Neuronal stem cell (in vitro differentiated cells): ENCODE data around the gene TMED10.

Experiments used
- DNase-seq: peaks from one replicate; pipeline ENCODE4 v3.0.0-alpha.2; 2013; ENCODE audit warnings: low spot score
- H2AFZ ChIP-seq: one replicate; pipeline ENCODE4 v1.6.1; 2013; ENCODE audit warnings: mild to moderate bottlenecking, low read length, inconsistent platforms
- H2AK5ac ChIP-seq: 2 replicates; pipeline ENCODE4 v1.6.1; 2013; ENCODE audit warnings: low read depth, mild to moderate bottlenecking, inconsistent platforms, low read length, moderate library complexity, mixed read lengths
- H2BK120ac ChIP-seq: 2 replicates; pipeline ENCODE4 v1.6.1; 2013; ENCODE audit warnings: low read depth, mild to moderate bottlenecking, inconsistent platforms, low read length, moderate library complexity, mixed read lengths
- H2BK12ac ChIP-seq: one replicate; pipeline ENCODE4 v1.6.1; 2013; ENCODE audit warnings: low read length, inconsistent platforms
- H2BK15ac ChIP-seq: 2 replicates; pipeline ENCODE4 v1.6.1; 2013; ENCODE audit warnings: mild to moderate bottlenecking, low read length, inconsistent platforms, mixed read lengths
- H2BK5ac ChIP-seq: one replicate; pipeline ENCODE4 v1.6.1; 2013; ENCODE audit warnings: inconsistent platforms, mild to moderate bottlenecking, low read length, moderate library complexity
- H3K14ac ChIP-seq: one replicate; pipeline ENCODE4 v1.6.1; 2013; ENCODE audit warnings: low read length, inconsistent platforms
- H3K18ac ChIP-seq: 2 replicates; pipeline ENCODE4 v1.6.1; 2013; ENCODE audit warnings: low read length, inconsistent platforms
- H3K23ac ChIP-seq: 2 replicates; pipeline ENCODE4 v1.6.1; 2013; ENCODE audit warnings: low read depth, mild to moderate bottlenecking, mixed read lengths, low read length, inconsistent platforms; ENCODE audit not compliant: poor library complexity
- H3K27ac ChIP-seq: replicated peaks from 3 replicates; pipeline ENCODE4 v1.5.1; 2013; ENCODE audit warnings: low read length, inconsistent platforms
- H3K27me3 ChIP-seq, 3 experiments: 2 replicates each; pipeline ENCODE4 v1.6.1; 2013; ENCODE audit warnings: low read length in 3 of 3, mild to moderate bottlenecking in 2 of 3, inconsistent platforms in 1 of 3, low read depth in 1 of 3, mixed read lengths in 1 of 3, moderate library complexity in 1 of 3; ENCODE audit not compliant: control insufficient read depth in 3 of 3, insufficient read depth in 3 of 3
- H3K36me3 ChIP-seq, 2 donors: replicated peaks in 1 of 2; 2 replicates each; pipeline ENCODE4 v1.6.1; 2013; ENCODE audit warnings: low read length in 2 of 2; ENCODE audit not compliant: control insufficient read depth in 2 of 2, insufficient read depth in 2 of 2
- H3K4ac ChIP-seq: 2 replicates; pipeline ENCODE4 v1.6.1; 2013; ENCODE audit warnings: inconsistent platforms, mild to moderate bottlenecking, low read length, moderate library complexity
- H3K4me1 ChIP-seq, 2 donors: 1 replicate in 1 of 2; 2 replicates in 1 of 2; pipeline ENCODE4 v1.6.1; 2013; ENCODE audit warnings: low read length in 2 of 2, low read depth in 1 of 2; ENCODE audit not compliant: control insufficient read depth in 2 of 2, insufficient read depth in 1 of 2
- H3K4me2 ChIP-seq: one replicate; pipeline ENCODE4 v1.6.1; 2013; ENCODE audit warnings: mild to moderate bottlenecking, low read length, inconsistent platforms; ENCODE audit not compliant: insufficient read depth, poor library complexity, severe bottlenecking
- H3K4me3 ChIP-seq, 2 donors: 2 replicates each; pipeline ENCODE4 v1.5.1; 2013; ENCODE audit warnings: low read length in 2 of 2, mild to moderate bottlenecking in 2 of 2, inconsistent platforms in 1 of 2, moderate library complexity in 1 of 2
- H3K79me1 ChIP-seq: one replicate; pipeline ENCODE4 v1.6.1; 2013; ENCODE audit warnings: low read depth, mild to moderate bottlenecking, inconsistent platforms, low read length, moderate library complexity
- H3K9ac ChIP-seq: one replicate; pipeline ENCODE4 v1.6.1; 2013; ENCODE audit warnings: mild to moderate bottlenecking, low read depth, low read length, inconsistent platforms; ENCODE audit not compliant: poor library complexity
- H3K9me3 ChIP-seq, 2 donors: replicated peaks in 1 of 2; 2 replicates each; pipeline versions ENCODE3 to v1.6.1; 2013; ENCODE audit warnings: low read length in 2 of 2, mild to moderate bottlenecking in 2 of 2, inconsistent platforms in 1 of 2, low read depth in 1 of 2, mixed read lengths in 1 of 2, moderate library complexity in 1 of 2; ENCODE audit not compliant: control insufficient read depth in 2 of 2, insufficient read depth in 1 of 2
- H4K8ac ChIP-seq: one replicate; pipeline ENCODE4 v1.6.1; 2013; ENCODE audit warnings: low read depth, mild to moderate bottlenecking, inconsistent platforms, low read length, moderate library complexity
- H4K91ac ChIP-seq: one replicate; pipeline ENCODE4 v1.6.1; 2013; ENCODE audit warnings: low read length, low read depth, mild to moderate bottlenecking, inconsistent platforms; ENCODE audit not compliant: poor library complexity
- WGBS, 2 donors: extraction: QIAGEN DNeasy Blood & Tissue Kit; methylation state at CpG; one replicate each; pipeline ENCODE4 v1.1.7; 2013; ENCODE audit warnings: missing lambda C conversion rate in 2 of 2, mixed read lengths in 1 of 2; ENCODE audit not compliant: insufficient read length in 2 of 2, insufficient replicate concordance in 1 of 2; ENCODE audit errors: extremely low coverage in 2 of 2; 5-methylcytosine and 5-hydroxymethylcytosine counted together

Gene TMED10

DNA sequence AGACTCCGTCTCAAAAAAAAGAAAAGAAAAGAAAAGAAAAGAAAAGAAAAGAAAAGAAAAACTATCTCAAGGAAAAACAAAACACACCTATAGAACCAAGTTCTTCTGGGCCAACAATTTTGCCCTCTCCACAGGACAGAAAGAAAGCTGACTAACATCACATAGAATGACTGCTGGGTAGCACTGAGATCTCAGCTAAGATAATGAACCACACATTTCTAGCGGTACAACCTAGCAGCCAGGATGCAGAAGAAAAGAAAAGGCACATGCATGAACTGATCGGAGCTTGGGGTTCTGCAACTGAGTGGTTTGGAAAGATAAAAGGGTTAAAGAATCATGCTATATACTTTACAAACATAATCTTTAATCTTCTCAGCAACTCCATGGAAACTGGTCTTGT, 19.5 kb downstream of the TMED10 start:
- no peak overlapping the region for H2BK120ac ChIP-seq
- H3K27me3 ChIP-seq: no peaks in the 10 kb centered on the region
- no peak overlapping the region for H3K4me2 ChIP-seq
- peaks cover 2 to 12% of the 10 kb centered on the region in 2 donors for H3K36me3 ChIP-seq
- H2BK15ac ChIP-seq: no peak overlapping the region
- no peak overlapping the region for H2AK5ac ChIP-seq
- no peak overlapping the region for H3K23ac ChIP-seq
- no CpG with 5 or more reads among the region's 3 CpGs for WGBS, 2 donors
- no peak for DNase-seq
- no peaks in the 10 kb centered on the region for H3K9me3 ChIP-seq
- no peak overlapping the region for H3K18ac ChIP-seq
- H4K8ac ChIP-seq: no peak overlapping the region
- H3K27ac ChIP-seq: no peak overlapping the region
- H2AFZ ChIP-seq: no peak overlapping the region
- H3K9ac ChIP-seq: no peak overlapping the region
- H2BK12ac ChIP-seq: no peak overlapping the region
- no peak overlapping the region for H3K4me3 ChIP-seq
- H3K4me1 ChIP-seq: peaks cover 0 to 2% of the 10 kb centered on the region in 2 donors
- H3K14ac ChIP-seq: no peak overlapping the region
- H3K79me1 ChIP-seq: peaks cover 7% of the 10 kb centered on the region
- H4K91ac ChIP-seq: no peak overlapping the region
- no peak overlapping the region for H3K4ac ChIP-seq
- H2BK5ac ChIP-seq: no peak overlapping the region

DNA sequence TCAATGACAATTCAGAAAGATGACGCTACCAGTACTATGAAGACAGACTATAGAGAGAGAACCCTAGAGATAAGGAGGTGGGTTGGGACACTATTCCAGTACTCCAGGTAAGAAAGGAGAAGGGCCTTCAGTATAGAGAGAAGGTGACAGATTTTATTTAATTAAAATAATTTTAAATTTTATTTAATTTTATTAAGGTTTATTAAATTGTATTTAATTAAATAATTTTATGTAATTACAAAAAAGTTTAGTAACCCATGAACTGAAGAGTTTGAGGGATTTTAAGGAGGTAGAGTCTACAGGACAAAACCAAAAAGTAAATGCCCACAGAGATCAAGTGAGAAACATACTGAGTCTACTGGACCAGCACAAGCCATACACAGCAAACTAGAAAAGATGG, 20.3 kb downstream of the TMED10 start:
- no peak overlapping the region for H4K91ac ChIP-seq
- no peak overlapping the region for H2BK120ac ChIP-seq
- H2AK5ac ChIP-seq: no peak overlapping the region
- peaks cover 7% of the 10 kb centered on the region for H3K79me1 ChIP-seq
- H3K4ac ChIP-seq: no peak overlapping the region
- H3K4me3 ChIP-seq: no peak overlapping the region
- no peaks in the 10 kb centered on the region for H3K9me3 ChIP-seq
- peaks cover 0 to 2% of the 10 kb centered on the region in 2 donors for H3K4me1 ChIP-seq
- no peaks in the 10 kb centered on the region for H3K27me3 ChIP-seq
- WGBS, 2 donors: no CpG with 5 or more reads among the region's 1 CpG
- H3K4me2 ChIP-seq: no peak overlapping the region
- H4K8ac ChIP-seq: no peak overlapping the region
- no peak for DNase-seq
- H2BK5ac ChIP-seq: no peak overlapping the region
- no peak overlapping the region for H2AFZ ChIP-seq
- H3K18ac ChIP-seq: no peak overlapping the region
- no peak overlapping the region for H3K14ac ChIP-seq
- H3K27ac ChIP-seq: no peak overlapping the region
- H3K23ac ChIP-seq: no peak overlapping the region
- peaks cover 3 to 18% of the 10 kb centered on the region in 2 donors for H3K36me3 ChIP-seq
- H2BK12ac ChIP-seq: no peak overlapping the region
- H2BK15ac ChIP-seq: no peak overlapping the region
- no peak overlapping the region for H3K9ac ChIP-seq

DNA sequence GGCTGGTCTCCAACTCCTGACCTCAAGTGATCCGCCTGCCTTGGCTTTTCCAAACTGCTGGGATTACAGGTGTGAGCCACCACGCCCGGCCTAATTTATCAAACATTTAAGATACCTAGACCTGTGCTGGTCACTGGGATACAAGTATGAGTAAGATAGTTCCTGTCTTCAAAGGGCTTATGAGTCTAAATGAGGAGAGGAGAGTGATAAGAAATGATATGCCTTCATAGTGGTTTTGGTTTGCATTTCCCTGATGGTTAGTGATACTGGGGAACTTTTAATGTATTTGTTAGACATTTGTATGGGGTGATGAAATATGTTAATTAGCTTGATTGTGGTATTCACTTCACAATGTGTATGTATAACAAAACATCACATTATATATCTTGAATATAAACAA, 21.2 kb downstream of the TMED10 start:
- Histone ChIP-seq H3K9ac (no peak overlapping the region), H3K4me1 (peaks cover 0 to 2% of the 10 kb centered on the region in 2 donors)
- no CpG with 5 or more reads among the region's 3 CpGs for WGBS, 2 donors

GRCh38 chr14:75153295-75153694, 23.1 kb downstream of the TMED10 start:
- Histone ChIP-seq H2AFZ (no peak overlapping the region), H3K18ac (no peak overlapping the region), H3K27me3 (no peaks in the 10 kb centered on the region), H3K4me1 (peaks cover 1 to 4% of the 10 kb centered on the region in 2 donors), H3K14ac (no peak overlapping the region), H3K9me3 (no peaks in the 10 kb centered on the region), H3K4me2 (no peak overlapping the region), H3K9ac (no peak overlapping the region), H3K23ac (no peak overlapping the region), H4K91ac (no peak overlapping the region), H2AK5ac (no peak overlapping the region), H3K36me3 (peaks cover 3 to 34% of the 10 kb centered on the region in 2 donors), H3K4me3 (no peak overlapping the region), H3K27ac (no peak overlapping the region), H2BK12ac (no peak overlapping the region), H2BK15ac (no peak overlapping the region), H2BK120ac (no peak overlapping the region), H2BK5ac (no peak overlapping the region), H3K4ac (no peak overlapping the region), H3K79me1 (peaks cover 4% of the 10 kb centered on the region), H4K8ac (no peak overlapping the region)
- DNase-seq: no peak
- WGBS, 2 donors: no CpG with 5 or more reads among the region's 1 CpG

More for the DNA sequence above, 21.2 kb downstream of the TMED10 start:
- H3K4me3 ChIP-seq: no peak overlapping the region
- no peak overlapping the region for H2AFZ ChIP-seq
- no peak overlapping the region for H3K4me2 ChIP-seq
- H3K18ac ChIP-seq: no peak overlapping the region
- no peak overlapping the region for H2BK5ac ChIP-seq
- H3K9me3 ChIP-seq: no peaks in the 10 kb centered on the region
- H3K14ac ChIP-seq: no peak overlapping the region
- no peak overlapping the region for H3K23ac ChIP-seq
- no peak overlapping the region for H3K27ac ChIP-seq
- peaks cover 3 to 25% of the 10 kb centered on the region in 2 donors for H3K36me3 ChIP-seq
- H3K27me3 ChIP-seq: no peaks in the 10 kb centered on the region
- H4K91ac ChIP-seq: no peak overlapping the region
- H2BK15ac ChIP-seq: no peak overlapping the region
- H4K8ac ChIP-seq: no peak overlapping the region
- peaks cover 4% of the 10 kb centered on the region for H3K79me1 ChIP-seq
- H2BK120ac ChIP-seq: no peak overlapping the region
- no peak overlapping the region for H2AK5ac ChIP-seq
- no peak overlapping the region for H3K4ac ChIP-seq
- DNase-seq: no peak
- H2BK12ac ChIP-seq: no peak overlapping the region
